OCI-LY7 (cell line): ENCODE data around the gene CSH1. TPM values are rescaled to one million over a fixed set of nuclear protein-coding genes. Genes with fewer than 3 reads are reported as not detected.

ENCODE experiments used
- BruUV-seq: library from RNA; stranded (reverse); fragments of 400-500 nt; replicated peaks from 2 replicates; lab custom pipeline; 2021; lab: Mats Ljungman, UMichigan
- CTCF ChIA-PET: fragments of 300-600 bp; sonication (Branson Sonifier 250); formaldehyde crosslinking; loops from one replicate; lab custom pipeline; 2022; ENCODE audit warnings: antibody characterized with exemption; ENCODE audit not compliant: unreplicated experiment; lab: Charles Lee
- POLR2A ChIA-PET: fragments of 300-600 bp; sonication (Branson Sonifier 250); formaldehyde crosslinking; loops from one replicate; lab custom pipeline; 2022; ENCODE audit warnings: antibody characterized with exemption; lab: Charles Lee
- DNase-seq: peaks from one replicate; pipeline ENCODE4 v3.0.0-alpha.2; 2015; ENCODE audit warnings: low spot score
- H2AFZ ChIP-seq: fragments of 200-600 bp; sonication (generic), shearing (Covaris generic); 2 replicates; pipeline ENCODE4 v1.6.1; 2014; ENCODE audit warnings: mild to moderate bottlenecking, antibody characterized with exemption, low read length, moderate library complexity
- H3K27ac ChIP-seq: fragments of 200-600 bp; sonication (generic); 2 replicates; pipeline ENCODE4 v1.5.1; 2014; ENCODE audit warnings: mixed run types, low read depth, mild to moderate bottlenecking, moderate library complexity, low read length, inconsistent platforms; ENCODE audit not compliant: poor library complexity, severe bottlenecking
- H3K36me3 ChIP-seq: fragments of 200-600 bp; sonication (generic); 2 replicates; pipeline ENCODE4 v1.6.1; 2014; ENCODE audit warnings: mild to moderate bottlenecking, antibody characterized with exemption, low read length, moderate library complexity, mixed read lengths; ENCODE audit not compliant: insufficient read depth
- H3K4me1 ChIP-seq: fragments of 200-600 bp; sonication (generic); 2 replicates; pipeline ENCODE4 v1.5.1; 2014; ENCODE audit warnings: mild to moderate bottlenecking, low read length; ENCODE audit not compliant: insufficient read depth, poor library complexity, severe bottlenecking
- H3K4me2 ChIP-seq: fragments of 200-600 bp; sonication (generic); 2 replicates; pipeline ENCODE4 v1.6.1; 2014; ENCODE audit warnings: mild to moderate bottlenecking, low read length
- H3K4me3 ChIP-seq: fragments of 200-600 bp; sonication (generic); 2 replicates; pipeline ENCODE4 v1.5.1; 2014; ENCODE audit warnings: mild to moderate bottlenecking, low read depth, low read length; ENCODE audit not compliant: poor library complexity, severe bottlenecking
- H3K79me2 ChIP-seq: fragments of 200-600 bp; sonication (generic); 2 replicates; pipeline ENCODE4 v1.6.1; 2016; ENCODE audit warnings: low read depth, mild to moderate bottlenecking, low read length, moderate library complexity, mixed read lengths; ENCODE audit not compliant: insufficient read depth
- H3K9me2 ChIP-seq: fragments of 200-600 bp; sonication (generic); 2 replicates; pipeline ENCODE4 v1.6.1; 2016; ENCODE audit warnings: mild to moderate bottlenecking, low read length, mixed read lengths; ENCODE audit not compliant: insufficient read depth
- H3K9me3 ChIP-seq: fragments of 200-600 bp; sonication (generic); 2 replicates; pipeline ENCODE4 v1.6.1; 2014; ENCODE audit warnings: mild to moderate bottlenecking, mixed run types, low read length, mixed read lengths
- H4K20me1 ChIP-seq: fragments of 200-600 bp; sonication (generic); 2 replicates; pipeline ENCODE4 v1.6.1; 2014; ENCODE audit warnings: mild to moderate bottlenecking, antibody characterized with exemption, low read length, moderate library complexity, mixed read lengths; ENCODE audit not compliant: insufficient read depth
- CTCF ChIP-seq: fragments of 200-600 bp; sonication (generic); conservative IDR thresholded peaks from 2 replicates; pipeline ENCODE4 v1.5.1; 2014; ENCODE audit warnings: mild to moderate bottlenecking, antibody characterized with exemption, low read length, moderate library complexity, mixed read lengths
- EZH2phosphoT487 ChIP-seq: fragments of 200-600 bp; sonication (generic); IDR thresholded peaks from 2 replicates; pipeline ENCODE4 v1.6.1; 2018; ENCODE audit warnings: low read depth, borderline replicate concordance, mild to moderate bottlenecking, mixed run types, antibody characterized with exemption, low read length, moderate library complexity, mixed read lengths
- intact Hi-C: fragments of 100-400 bp; cut with micrococcal nuclease; formaldehyde crosslinking; loops from one replicate; pipeline ENCODE4 v1.10.0; 2022; ENCODE audit not compliant: unreplicated experiment
- total RNA-seq, 2 experiments: library from RNA; depleted of rRNA in 1 of 2; stranded (reverse); fragments of >200 nt in 1 of 2; shearing (Covaris generic) in 1 of 2; gene quantifications; 2 replicates each; pipeline ENCODE4 v1.2.3, GENCODE V29; 2014 to 2022

The CSH1 gene
- total RNA-seq, 2 experiments from 2014 or later = not detected

GRCh38 chr17:63927464-63928171 lies 31.2 kb upstream of the CSH1 start:
- Histone ChIP-seq H4K20me1 (peaks cover 17% of the 10 kb centered on the region), H3K79me2 (peaks cover 36% of the 10 kb centered on the region), H3K4me2 (peak overlapping the region; percentile 95), H2AFZ (no peak overlapping the region), H3K9me2 (no peaks in the 10 kb centered on the region), H3K36me3 (peaks cover 56% of the 10 kb centered on the region), H3K4me3 (peak overlapping the region; percentile 98), H3K27ac (peak overlapping the region; percentile 99), H3K9me3 (no peaks in the 10 kb centered on the region), H3K4me1 (peaks cover 75% of the 10 kb centered on the region)
- TF ChIP-seq EZH2phosphoT487 = no peak
- no peak for TF ChIP-seq CTCF
- intact Hi-C loops = loop anchor here (1.0 to 5.0 kb wide), 2 partner anchors 8 to 570 kb away; partner anchors contain the start of gene POLG2
- DNase-seq = peak; percentile 90
- CTCF ChIA-PET = interaction anchor here (0.6 to 1.9 kb wide), 5 partner anchors 8 to 516 kb away, joined by 3 to 8 read pairs (median 5); partner anchors contain the start of gene ICAM2
- POLR2A ChIA-PET = interaction anchor here (0.7 to 1.2 kb wide), 5 partner anchors 8 to 347 kb away, joined by 3 to 8 read pairs (median 4); partner anchors contain the start of gene ICAM2
- no TSS peak for BruUV-seq

- Histone ChIP-seq H2AFZ (no peak overlapping the region), H3K9me2 (no peaks in the 10 kb centered on the region), H4K20me1 (peaks cover 17% of the 10 kb centered on the region), H3K4me2 (peak overlapping the region; percentile 95), H3K79me2 (peaks cover 23% of the 10 kb centered on the region), H3K27ac (peak overlapping the region; percentile 99), H3K9me3 (no peaks in the 10 kb centered on the region), H3K4me1 (peaks cover 86% of the 10 kb centered on the region), H3K36me3 (peaks cover 47% of the 10 kb centered on the region), H3K4me3 (peak overlapping the region; percentile 9)
- intact Hi-C loops = loop anchor here (5.0 kb wide), 1 partner anchor 571 kb away; the partner anchor contains the start of gene POLG2
- BruUV-seq = TSS peak; percentile 9
- no peak for DNase-seq
- no peak for TF ChIP-seq EZH2phosphoT487
- no peak for TF ChIP-seq CTCF
- ChIA-PET POLR2A (interaction anchor here (1.0 to 3.0 kb wide), 3 partner anchors 20 to 28 kb away, joined by 3 to 13 read pairs (median 3); no protein-coding TSS in a partner anchor), CTCF (interaction anchor here (2.0 kb wide), 1 partner anchor 19 kb away, joined by 5 read pairs; no protein-coding TSS in a partner anchor)
Observed at GRCh38 chr17:63926164-63926563, 29.8 kb upstream of the CSH1 start.
